Glomerular endothelial cell (primary cell): ENCODE measurements around the gene SULF2. TPM values are rescaled to one million over a fixed set of nuclear protein-coding genes. Genes with fewer than 3 reads are reported as not detected.

Experiments used
- DNase-seq: peaks from one replicate; pipeline ENCODE4 v3.0.0-alpha.2; 2011; ENCODE audit warnings: low read depth, low spot score; ENCODE audit errors: extremely low read depth
- total RNA-seq: library from RNA; depleted of rRNA; stranded (reverse); fragments of >200 nt; gene quantifications from 2 replicates; pipeline ENCODE4 v1.2.3, GENCODE V29; 2015

SULF2 gene
- total RNA-seq, 1 donor from 2014 or later: 1,185 TPM

DNA sequence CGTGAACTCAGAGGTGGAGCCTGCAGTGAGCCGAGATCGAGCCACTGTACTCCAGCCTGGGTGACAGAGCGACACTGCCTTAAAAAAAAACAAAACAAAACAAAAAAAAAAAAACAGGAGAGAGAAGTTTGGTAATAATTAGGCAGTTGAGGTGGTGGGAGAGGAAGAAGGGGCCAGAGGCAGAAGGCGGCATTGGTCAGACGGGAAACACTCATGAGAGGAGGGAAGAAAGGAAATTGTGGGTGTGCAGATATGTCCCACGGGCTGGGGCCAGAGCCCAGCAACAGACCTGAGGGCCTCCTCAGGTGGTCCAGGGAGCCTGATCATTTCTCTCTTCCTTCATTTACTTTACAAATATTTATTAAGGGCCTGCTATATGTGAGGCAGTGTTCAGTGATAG lies 20.0 kb downstream of the SULF2 start:
- no peak for DNase-seq

- no peak for DNase-seq
These were observed 21.0 kb downstream of the SULF2 start for GRCh38 chr20:47764154-47764733.

DNA sequence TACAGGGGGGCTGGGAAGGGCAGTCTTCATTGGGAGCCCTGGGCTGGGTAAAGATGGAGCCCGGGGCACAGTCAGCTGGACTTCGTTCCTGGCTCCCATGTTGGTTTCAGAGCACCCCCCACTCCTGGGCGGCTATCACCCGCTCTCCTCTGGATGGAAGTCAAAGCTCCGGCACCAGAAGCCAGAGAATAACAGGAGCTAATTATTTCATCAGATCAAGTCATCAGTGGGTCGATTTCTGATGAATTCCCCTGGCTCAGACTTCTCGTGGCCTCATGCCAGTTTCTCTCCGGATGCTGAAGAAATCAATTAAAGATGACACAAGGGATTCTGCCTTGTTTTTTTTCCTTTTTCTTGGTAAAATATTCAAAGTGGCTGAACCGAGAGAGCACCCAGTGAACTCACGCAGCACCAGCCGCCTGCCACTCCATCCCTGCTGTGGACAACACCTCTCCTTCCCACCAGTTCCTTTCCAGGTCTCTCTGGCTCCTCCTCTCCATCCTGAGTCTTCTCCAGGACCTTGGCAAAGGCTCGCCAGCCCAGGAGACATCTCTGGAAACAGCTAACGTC lies 22.5 kb downstream of the SULF2 start:
- DNase-seq: no peak

DNA sequence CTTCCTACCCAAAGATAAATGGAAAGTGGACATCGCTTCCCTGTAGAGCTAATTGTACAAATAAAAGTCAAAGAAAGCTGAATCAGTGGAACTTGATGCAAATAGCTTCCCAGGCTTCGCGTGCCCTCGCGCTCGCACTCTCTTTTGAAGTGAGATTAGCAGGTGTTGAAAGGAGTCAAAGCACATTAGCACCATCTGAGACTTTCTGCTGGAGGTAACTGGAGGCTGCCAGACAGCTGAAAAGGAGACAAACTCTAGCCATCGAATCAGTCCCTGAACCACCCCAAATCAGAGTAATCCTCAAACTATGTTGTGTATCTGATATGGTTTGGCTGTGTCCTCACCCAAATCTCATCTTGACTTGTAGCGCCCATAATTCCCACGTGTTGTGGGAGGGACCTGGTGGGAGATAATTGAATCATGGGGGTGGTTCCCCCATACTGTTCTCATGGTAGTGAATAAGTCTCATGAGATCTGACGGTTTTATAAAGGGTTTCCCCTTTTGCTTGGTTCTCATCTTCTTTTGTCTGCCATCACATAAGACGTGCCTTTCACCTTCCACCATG lies 23.7 kb downstream of the SULF2 start:
- no peak for DNase-seq

- DNase-seq: no peak
These were observed 24.4 kb downstream of the SULF2 start for GRCh38 chr20:47760686-47761481.

DNA sequence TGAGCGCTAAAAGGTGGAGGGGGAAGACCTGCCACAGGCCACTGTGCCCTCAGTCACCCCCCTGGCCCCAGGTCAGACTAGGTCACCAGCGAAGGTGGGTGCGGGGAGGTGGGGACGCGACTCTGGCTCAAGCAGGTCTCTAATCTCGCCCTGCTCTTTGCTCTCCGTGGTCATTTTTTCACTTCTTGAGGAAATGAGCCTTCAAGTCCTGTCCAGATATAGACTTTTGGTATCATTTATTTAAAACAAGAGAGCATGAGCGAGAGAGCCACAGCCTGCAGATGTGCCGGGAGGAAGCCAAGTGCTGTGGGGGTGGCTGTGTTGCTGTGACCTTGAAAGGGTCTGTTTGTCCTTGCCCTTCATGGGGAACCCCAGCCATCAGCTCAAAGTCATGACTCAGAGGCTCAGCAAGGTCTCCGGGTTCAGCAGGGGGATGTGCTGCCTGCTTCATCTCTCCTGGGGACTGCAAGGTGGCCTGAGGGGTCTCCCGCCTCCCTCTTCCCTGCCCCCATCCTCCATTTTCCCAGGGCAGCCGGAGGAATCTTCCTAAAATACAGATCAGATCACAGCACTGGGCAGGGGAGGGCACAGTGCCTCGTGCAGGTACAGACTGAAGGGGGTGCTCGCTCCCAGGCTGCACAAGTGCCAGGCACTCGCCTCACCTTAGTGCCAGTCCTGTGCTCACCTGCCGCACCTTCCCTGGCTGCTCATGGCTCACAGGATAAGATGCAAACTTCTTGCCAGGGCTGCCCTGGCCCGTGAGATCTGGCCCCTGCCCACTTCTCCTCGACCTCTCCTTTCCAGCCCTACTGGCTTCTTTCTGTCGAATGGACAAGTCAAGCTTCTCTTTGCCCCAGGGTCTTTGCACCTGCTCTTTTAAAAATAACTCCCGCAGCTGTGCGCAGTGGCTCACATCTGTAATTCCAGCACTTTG lies 26.5 kb downstream of the SULF2 start:
- DNase-seq: no peak

DNA sequence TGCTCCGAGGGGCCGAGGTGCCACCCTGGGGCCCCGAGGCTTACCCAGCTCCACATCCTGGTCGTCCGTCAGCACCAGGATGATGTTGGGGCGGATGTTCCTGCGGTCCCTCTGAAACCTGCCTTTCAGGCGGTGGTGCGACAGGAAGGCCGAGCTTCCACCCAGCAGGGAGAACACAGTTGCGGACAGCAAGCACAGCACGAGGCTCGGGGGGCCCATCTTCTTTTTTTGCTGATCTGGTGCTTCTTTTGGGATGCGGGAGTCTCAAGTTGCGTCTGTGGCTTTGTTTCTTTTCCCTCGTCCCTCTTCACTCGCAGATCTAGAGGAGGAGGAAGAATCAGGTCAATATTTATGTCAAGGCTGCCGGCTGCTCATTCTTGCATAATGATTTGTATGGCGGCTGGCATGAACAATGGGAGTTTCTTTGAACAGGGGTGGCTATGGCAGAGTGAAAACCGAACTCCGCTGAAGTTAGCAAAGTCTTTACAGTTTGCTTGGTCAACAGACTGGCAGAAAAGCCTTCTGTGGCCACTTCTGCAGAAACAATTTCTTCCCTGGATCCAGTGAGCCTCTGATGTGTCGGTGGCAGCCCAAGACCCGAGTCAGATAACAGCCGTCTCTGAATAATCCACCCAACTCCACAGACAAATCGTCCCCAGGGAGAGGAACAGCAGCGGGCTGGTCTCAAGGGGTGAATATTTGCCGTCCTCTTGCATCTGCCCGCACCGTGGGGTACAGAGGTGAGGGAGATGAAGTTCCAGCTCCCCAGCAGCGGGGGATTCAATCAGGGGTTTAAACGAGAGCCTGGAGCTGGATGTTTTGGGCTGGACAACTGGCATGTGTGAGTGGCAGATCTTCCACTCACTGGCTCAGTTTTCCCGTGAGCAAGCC lies 27.9 kb downstream of the SULF2 start:
- DNase-seq: no peak

DNA sequence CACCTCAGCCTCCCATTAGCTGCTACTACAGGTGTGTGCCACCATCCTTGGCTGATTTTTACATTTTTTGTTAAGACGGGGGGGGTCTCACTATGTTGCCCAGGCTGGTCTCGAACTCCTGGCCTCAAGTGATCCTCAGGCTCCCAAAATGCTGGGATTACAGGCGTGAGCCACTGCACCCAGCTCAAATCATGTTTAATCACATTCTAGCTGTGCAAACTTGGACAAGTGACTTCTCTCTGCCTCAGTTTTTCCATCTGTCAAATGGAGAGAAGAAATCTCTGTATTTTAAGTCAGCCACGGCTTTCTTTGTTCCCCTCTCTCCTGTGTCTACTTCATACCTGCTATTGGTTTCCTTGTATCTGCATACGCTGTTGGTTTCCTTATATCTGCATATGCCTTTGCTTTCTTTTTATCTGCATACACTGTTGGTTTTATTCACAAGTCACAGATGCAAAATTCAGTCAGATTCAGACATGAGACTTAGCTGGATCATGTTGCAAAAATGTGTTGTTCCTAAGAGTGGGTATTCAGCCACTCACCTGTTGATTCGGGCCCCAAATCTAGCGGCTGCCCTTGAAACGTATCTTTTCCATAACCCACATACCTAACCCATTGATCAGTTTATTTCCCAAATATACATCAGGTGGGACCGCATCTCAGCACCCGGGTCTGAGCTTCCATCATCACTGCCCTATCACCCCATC lies 30.2 kb downstream of the SULF2 start:
- DNase-seq: no peak

GRCh38 chr20:47754388-47754715 lies 30.9 kb downstream of the SULF2 start:
- DNase-seq: no peak

DNA sequence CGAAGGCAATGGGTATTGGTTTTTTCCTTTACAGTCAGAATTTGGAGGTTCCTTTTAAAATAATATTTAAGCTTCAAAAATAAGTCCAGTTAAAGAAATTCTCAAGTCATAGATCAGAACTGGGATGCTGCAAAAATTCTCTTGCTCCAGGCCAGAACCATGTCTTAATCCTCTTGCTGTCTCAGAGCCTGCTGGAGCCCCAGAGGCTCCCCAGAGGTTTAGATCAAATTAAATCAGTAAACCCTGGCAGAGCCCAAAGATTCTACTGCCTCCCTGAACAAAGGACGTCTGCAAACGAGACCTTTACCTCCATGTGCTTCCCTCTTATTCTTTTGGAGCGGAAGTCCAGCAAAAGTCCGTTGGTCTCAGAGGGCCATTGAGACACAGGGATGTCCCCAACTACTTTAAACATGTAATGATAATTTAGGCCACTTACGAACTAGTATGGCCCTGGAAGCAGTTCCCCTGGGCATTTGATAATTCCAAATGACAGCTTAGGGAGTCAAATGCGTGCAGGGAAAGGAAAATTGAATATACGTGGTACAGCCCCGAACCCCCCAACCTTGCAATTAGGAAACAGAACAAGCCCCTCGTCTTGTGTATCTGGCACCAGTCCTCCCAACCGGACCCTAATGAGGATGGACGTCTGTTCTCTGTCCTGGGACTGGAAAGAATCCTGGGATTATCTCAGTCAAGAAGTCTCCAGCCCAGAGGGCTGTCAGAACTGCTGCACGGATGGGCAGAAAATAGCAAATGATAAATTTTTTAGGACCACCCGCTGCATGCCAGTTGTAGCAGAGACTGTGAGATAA lies 31.5 kb downstream of the SULF2 start:
- no peak for DNase-seq

DNA sequence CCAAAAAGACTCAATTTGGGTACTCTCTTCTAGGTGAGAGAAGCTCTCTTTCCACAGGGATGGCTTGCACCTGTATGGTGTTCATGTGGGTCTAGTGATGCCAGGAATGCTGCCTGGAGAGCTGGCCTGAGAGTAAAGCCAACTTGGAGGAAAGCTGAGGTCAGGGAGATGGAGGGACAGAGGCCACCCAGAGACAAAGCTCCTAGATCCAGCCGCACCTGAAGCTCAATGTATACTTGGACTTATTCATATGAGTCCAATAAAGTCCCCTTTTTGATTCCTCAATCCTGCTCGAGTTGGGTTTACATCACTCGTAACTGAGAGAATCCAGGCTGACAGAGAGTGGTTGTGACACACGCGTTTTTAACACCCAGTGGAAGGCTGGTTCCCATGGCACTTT lies 33.8 kb downstream of the SULF2 start:
- DNase-seq: no peak

- DNase-seq: no peak
These were observed 35.9 kb downstream of the SULF2 start for GRCh38 chr20:47749339-47749738.

DNA sequence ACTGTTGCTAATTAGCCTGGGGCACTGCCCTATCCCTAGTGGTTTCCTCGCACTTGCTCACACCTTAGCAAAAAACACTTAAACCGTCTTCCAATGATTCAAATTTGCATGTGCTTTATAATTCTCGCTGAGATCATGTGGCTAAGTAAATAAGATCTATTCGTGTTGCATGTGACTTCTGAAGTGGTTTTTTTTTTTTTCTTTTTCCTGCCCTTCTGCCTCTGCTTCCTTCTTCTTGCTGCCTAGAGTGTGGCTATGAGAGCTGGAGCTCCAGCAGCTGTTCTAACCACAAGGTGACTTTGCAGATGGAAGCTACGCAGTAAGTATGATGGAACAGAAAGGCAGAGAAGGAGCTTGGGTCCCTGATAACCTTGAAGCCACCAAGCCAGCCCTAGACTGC lies 36.5 kb downstream of the SULF2 start:
- DNase-seq: no peak

DNA sequence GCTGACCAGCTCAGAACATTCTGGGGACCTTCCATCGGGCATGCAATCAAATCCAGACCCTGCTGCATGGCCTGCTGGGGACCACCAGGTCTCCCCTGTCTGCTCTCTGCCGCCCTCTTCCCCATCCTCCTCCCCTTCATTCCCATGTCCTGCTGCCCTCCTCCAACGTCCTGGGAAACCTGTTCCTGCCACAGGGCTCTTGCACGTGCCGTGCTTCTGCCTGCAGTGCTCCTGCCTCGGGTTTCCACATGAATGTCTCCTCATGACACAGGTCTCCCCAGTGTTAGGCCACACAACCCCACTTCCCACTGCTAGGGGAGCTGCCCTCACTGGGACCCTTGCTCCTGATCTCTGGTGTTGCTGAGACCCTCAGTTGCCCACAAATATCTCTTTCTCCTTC lies 37.2 kb downstream of the SULF2 start:
- DNase-seq: no peak

GRCh38 chr20:47747669-47748031 lies 37.6 kb downstream of the SULF2 start:
- no peak for DNase-seq

DNA sequence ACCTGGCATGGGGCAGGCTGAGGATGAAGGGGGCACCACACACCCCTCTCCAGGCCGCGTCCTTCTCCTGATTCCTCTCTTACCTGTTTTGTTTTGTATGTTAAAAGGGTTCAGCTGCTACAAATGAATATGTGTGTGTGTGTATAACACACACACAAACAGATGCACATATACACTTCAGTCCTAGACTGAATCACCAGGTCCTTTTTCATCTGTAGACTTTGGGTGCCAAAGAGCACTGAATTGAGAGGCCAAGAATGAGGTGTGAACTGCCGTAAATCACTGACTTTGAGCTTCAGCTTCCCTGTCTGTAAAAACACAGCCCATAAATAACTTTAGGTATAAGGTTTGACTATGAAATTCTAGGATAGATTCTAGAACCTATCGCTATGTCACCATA lies 40.5 kb downstream of the SULF2 start:
- DNase-seq: no peak

GRCh38 chr20:47743671-47744070 lies 41.6 kb downstream of the SULF2 start:
- no peak for DNase-seq
